HG02798 (cell line): ENCODE results near the gene COIL.
"Not testable (repeated sequence)": the region's sequence is repeated elsewhere in the genome, so short reads cannot be mapped to it uniquely, and the experiment has no call there.

Source experiments
- ATAC-seq: cut with Tn5 transposase; IDR thresholded peaks from one replicate; pipeline ENCODE4 v1.9.1; 2021; ENCODE audit warnings: mild to moderate bottlenecking; ENCODE audit not compliant: unreplicated experiment, poor library complexity

The COIL gene, protein sequence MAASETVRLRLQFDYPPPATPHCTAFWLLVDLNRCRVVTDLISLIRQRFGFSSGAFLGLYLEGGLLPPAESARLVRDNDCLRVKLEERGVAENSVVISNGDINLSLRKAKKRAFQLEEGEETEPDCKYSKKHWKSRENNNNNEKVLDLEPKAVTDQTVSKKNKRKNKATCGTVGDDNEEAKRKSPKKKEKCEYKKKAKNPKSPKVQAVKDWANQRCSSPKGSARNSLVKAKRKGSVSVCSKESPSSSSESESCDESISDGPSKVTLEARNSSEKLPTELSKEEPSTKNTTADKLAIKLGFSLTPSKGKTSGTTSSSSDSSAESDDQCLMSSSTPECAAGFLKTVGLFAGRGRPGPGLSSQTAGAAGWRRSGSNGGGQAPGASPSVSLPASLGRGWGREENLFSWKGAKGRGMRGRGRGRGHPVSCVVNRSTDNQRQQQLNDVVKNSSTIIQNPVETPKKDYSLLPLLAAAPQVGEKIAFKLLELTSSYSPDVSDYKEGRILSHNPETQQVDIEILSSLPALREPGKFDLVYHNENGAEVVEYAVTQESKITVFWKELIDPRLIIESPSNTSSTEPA

DNA sequence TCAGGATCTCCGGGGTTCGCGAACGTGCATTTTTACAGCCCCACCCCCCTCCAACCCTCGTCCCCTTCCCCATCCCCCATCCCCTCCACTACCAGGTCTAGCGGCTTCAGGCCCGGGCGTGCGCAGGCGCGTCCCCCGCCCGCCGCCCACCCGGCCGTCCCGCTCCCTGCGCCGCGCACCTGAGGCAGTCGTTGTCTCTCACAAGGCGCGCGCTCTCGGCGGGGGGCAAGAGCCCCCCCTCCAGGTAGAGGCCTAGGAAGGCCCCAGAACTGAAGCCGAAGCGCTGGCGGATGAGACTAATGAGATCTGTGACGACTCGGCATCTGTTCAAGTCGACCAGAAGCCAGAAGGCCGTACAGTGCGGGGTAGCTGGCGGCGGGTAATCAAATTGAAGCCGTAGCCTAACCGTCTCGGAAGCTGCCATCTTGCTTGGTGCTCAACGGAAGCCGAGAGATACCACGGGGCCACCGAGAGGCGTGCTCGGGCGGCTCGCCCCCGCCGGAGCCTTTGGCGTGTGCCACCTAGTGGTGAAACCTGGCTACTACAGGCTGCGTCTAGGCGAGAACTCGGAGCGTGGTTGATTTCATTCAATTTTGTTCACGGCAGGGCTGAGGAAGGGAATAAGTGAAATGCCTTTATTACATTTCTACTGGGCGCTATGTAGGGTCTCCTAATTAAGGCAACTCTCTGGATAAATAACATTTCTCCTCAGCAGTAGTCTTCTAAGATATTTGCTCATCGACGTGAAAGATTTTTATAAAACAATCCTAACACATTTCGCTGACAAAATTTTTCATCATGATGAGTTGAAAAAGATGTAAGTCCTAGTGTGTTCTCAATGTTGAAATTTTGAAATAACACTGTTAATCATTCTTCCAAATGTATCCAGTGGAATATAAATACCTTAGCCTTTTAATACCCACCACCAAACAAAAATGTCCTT is at the start of gene COIL:
COIL (minus strand) TSS at position 455 of the 943 bp plus-strand sequence; CDS start at position 424, 31 bp downstream.
- ATAC-seq = peak; percentile 96

DNA sequence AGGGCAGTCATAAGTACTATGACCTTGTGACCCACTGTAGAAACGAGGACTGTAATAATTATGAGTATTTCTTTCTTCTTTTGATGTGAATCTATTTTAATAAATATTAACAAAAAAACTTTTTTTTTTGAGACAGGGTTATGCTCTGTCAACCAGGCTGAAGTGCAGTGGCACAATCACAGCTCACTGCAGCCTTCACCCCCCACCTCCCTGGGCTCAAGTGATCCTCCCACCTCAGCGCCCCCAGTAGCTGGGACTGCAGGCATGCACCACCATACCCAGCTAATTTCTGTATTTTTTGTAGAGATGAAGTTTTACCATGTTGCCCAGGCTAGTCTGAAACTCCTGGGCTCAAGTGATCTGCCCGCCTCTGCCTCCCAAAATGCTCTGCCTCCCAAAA is 49.6 kb upstream of the COIL start:
- no peak for ATAC-seq

DNA sequence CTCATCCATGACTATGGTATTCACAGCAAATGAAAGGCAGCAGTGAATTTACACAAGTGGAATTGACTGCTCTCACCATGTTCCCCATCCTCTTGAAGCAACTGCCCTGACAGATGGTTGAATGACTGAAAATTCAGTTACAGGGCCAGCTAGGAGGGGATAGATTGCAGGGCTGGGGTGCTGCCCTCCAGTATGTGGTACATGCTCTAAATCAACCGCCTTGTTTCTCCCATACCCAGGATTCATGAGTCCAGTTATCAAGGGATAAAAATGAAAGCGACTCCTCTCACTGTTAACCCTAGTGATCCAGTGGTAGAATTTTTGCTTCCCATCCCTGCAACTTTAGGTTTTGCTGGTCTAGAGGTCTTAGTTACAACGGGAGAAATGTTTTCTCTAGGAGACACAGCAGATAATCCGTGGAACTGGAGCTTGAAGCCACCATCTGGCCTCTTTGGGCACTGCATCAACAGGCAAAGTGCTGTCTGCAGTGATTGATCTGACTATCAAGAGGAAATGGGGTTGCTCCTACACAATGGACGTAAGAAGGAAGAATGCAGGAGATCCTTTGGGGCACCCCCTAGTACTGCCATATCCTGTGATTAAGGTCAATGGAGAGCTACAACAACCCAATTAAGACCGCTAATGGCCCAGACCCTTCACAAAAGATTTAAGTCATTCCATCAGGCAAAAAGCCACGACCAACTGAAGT is 49.0 kb upstream of the COIL start:
- peak; percentile 71 for ATAC-seq

DNA sequence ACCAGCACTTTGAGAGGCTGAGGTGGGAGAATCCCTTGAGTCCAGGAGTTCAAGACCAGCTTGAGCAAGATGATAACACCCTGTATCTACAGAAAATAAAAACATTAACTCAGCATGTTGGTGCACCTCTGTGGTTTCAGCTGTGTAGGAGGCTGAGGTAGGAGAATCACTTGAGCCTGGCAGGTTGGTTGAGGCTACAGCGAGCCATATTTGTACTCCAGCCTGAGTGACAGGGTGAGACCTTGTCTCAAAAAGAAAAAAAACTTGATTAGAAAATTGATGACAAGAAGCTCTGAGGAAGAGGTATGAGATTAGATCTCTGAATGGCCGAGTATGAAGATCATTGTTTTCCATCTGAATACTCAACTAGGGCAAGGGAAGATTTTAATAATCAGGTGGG is 48.1 kb upstream of the COIL start:
- no peak for ATAC-seq

DNA sequence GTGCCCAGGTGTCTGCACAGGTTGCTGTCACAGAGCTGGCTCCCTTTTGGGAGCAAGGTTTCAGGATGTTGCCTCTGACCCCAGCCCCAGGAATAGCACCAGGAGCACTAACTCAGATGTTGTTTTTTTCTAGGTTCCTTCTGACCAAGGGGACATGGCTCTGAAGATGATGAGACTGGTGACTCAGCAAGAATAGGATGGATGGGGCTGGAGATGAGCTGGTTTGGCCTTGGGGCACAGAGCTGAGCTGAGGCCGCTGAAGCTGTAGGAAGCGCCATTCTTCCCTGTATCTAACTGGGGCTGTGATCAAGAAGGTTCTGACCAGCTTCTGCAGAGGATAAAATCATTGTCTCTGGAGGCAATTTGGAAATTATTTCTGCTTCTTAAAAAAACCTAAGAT is 45.2 kb upstream of the COIL start:
- no peak for ATAC-seq

DNA sequence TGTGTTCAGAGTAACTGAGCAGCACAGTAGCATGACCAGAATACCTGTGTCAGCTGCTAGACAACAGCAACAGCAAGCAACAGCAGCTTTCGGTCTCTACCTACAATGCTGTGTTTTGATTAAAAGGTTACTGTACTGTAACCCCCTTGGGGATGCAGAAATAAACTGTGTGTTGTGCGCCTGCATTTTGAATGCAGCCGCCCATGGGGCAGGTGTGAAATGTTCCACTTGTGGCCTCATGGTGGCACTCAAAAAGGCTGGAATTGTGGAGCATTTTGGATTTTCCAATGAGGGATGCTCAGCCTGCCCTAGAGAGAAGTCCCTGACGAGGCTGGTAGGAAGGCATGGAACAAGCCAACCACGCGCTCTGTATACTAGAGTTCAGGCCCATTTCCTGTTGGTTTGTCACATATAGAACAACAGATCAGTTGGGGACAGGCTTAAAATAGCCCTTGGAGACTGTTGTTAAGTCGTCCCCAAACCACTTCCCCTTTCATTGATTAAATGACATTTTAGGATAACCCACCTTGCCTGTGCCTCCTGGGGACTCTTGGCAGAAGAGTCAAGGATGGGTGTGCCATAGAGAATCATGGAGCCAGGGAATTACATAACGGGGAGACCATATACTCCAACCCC is 44.2 kb upstream of the COIL start:
- peak; percentile 76 for ATAC-seq

DNA sequence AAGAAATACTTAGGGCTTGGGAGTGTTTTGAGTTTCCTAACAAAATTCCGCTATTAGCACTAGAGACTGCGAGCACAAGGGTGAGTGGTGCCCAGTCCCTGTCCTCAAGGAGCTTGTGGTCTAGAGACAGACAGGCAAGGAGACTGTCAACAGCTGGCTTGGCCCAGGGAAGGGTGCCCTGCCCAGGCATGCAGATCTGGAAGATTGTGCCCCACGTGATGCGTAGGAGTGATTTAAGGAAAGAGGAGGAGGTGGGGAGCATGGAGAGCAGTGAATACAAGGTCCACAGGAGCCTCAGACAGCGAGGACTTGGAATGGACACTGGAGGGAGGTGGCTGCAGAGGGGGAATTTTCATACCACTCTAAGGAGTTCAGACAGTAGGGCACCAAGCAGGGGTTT is 42.1 kb upstream of the COIL start:
- no peak for ATAC-seq

DNA sequence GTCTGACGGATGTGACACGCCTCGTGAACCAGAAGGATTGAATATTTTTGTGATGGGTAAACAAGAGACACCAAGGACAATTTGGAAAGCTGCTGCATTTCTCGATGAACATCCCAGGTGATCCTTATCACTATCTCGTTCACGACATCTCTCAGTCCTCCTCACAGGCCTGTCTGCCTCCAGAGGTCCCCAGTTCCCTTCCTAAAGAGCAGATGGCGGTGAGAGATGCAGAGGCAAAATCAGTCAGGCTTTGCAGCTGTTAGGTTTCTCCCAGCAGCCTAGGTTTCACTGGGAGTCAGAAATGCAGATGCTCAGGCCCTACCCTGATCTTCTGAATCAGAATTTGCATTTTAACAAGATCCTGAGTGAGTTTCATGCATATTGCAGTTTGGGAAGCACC is 40.7 kb upstream of the COIL start:
- no peak for ATAC-seq

DNA sequence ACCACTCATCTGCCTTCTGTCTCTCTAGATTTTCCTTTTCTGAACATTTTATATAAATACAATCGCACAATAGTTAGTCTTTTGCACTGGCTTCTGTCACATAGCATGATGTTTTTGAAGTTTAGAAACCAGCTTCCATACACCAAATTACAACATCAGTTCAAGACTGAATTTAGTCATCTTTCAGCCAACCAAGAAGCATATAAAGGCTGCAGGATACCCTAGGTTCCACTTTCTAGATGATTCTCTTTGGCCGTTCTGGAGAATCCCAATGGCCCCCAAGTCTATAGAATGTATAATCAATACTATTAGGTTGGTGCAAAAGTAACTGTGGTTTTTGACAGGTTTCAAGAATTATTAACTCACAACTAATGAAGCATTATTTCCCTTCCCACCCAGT is 36.5 kb upstream of the COIL start:
- ATAC-seq = no peak

DNA sequence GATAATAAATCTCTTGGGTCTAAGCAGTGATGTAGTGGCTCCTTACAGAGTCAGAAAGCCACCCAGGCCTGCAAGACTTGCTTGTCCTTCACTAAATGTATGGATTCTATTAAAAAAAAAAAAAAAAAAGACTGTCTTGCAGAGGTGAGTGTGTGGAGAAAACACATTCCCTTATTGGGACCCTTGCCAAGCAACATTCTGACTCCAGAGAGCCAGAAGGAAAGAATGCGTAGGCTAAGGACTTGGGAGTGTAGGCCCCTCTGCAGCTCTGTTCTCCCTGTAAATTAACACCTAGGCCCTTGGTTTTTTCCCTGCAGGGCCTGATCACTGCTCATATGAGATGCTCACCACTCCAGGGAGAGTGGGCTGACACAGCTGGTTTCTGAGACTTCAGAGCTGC is 34.9 kb upstream of the COIL start:
- no peak for ATAC-seq

DNA sequence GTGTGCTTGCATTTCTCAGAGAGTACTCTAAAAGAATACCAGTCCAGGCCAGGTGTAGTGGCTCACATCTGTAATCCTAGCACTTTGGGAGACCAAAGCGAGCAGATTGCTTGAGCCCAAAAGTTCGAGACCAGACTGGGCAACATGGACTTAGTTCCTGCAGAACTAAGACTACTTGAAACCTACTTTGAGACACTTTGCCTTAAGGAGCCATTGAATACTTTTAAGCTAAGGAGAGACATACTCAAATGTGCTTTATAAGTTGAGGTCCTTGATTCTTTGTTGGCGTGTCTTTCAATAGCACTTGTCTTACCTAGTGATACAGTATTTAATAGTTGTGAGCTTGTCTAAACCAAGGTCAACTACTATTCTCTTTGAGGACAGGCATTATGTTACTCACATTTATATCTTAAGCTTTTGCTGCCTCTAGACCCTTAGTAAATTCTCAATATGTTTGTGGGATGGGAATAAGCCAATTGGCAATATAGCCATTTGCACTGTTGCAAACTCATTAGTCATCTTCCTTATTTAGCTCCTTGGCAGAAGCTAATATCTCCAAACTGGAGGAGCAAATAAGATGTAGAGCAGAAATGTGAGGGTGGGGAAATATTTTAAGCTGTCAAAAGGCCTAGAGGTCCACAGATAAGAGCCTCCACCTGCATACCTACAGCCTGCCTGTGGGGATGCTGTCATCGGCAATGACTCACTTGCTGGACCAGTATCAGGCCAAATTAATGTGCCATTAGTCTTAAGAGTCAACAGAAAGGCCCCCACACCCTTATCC is 33.4 kb upstream of the COIL start:
- ATAC-seq = no peak

DNA sequence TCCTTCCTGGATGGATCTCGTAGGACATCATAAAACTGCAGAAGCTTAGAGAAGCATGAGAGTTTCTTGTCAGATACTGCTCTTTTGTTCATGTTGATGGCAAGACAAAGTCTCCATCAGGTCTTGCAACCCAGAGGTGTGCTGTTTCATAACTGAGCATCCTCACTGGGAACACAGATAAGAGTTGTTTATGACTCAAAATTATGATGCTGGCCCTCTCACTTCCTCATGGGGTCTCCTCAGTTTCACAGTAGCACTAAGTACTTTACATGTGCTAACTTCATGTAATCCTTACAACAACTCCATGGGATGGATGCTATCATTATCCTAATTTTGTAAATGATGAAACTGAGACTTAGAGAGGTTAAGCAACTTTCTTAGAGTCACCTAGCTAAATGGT is 31.5 kb upstream of the COIL start:
- no peak for ATAC-seq

DNA sequence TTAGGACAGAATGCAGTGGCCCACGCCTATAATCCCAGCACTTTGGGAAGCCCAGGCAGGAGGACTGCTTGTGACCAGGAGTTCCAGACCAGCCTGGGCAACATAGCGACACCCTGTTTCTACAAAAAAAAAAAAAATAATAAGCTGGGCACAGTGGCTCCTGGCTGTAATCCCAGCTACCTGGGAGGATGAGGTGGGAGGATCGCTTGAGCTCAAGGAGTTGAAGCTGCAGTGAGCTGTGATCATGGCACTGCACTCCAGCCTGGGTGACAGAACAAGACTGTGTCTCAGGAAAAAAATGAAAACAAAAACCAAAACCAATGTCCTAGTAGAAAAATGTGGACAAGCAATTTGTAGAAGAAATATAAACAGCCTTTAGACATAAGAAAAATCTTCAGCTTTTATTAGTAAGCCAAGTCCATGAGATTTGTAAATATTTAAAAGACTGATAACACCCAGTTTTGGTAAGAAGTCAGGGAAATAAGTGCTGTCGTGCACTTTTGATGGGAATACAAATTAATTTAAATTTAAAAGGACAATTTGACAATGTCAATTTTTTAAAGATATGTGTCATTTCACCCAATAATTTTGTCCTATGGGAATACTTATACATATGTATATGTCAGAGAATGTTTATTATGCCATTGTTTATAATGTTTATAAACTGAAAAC is 28.2 kb upstream of the COIL start:
- ATAC-seq = no peak

DNA sequence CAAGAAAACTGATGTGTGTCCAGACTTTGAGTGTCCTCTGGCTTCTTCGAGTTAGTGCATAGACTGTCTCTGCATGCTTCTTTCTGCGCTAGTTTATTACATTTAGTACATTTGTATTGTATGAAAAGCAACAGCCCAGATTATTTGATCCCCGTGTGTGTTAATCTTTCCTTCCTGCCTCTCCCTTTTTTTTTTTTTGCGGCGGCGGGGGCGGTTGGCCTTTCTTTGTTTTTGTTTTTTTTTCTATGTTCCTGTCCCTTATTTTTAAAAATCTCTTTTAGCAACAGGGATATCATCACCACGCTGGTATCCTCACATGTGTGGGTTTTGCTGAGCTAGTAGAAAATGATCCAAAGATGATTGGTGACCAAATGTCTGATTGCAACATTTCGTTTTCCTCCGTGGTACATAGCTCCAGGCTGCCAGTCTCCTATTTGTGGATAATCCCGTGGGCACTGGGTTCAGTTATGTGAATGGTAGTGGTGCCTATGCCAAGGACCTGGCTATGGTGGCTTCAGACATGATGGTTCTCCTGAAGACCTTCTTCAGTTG is 26.5 kb upstream of the COIL start:
- no peak for ATAC-seq

DNA sequence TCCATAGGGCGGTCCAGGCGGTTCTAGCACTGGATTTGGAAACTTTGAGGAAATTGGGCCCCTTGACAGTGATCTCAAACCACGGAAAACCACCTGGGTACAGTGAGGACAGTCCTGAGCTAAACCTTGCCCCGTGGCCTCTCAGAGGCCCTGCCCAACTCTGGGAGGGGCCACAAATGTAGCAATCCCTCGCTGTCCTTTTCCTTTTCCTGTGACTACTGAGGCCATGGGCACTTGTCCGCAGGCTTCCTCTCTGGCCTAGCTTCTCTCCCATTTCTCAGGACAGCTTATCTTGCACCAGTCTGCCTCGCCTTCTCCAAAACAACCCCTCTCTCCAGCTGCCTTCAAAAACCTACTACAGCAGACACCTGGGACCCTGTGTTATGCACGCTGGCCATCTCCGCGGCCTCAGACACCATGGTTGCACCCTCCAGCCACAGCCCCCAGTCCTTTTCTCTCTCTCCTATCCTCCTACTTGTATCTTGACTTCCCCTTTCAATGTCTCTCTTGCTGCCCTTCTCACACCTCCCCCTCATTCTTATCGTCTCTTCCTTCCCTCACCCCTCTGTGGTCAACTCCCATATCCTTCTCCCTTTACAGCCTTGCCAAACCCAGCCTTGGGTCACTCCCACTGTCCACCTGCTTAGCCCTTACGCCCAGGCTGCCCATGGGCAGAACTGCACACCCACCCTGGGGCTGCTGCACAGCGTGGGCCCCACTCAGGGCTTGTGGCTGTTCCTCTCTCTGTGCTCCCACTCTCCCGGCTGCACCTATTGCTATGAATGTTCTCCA is 24.7 kb upstream of the COIL start:
- ATAC-seq = no peak

DNA sequence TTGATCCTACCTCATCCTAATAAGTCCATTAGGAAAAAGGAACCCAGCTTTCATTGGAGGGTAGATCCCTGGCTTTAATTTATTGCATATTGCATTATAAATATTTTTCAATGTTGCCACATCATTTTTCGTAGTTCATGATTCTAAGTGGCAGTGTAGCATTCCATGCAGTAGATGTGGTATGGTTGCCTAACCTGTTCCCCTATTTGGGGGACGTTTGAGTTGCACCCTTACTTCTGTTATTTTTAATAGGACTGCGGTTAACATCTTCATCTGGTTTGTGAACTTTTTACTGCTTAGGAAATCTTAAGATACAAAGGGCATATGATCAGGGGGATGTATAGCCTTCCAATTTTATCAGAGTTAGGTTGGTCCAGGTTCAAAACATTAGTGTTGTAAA is 22.5 kb upstream of the COIL start:
- ATAC-seq = no peak

DNA sequence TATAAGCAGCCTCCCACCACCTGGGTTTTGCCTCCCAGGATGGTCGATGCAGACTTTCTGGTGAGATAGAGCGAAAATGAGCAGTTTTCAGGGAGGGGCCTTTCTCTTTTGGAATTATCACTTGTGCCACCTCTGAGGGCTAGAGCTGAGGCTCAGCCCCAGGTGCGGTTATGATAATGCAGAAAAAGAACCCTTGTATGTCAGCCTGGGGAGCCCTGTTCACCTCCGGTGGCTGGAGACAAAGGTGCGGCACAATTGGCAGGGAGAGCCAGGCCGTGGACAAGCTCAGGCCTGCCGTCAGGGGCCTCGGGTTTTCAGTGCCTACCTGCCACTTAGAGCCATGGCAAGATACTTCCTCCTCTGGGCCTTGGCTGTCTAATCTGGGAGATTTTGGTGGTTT is 21.5 kb upstream of the COIL start:
- no peak for ATAC-seq

DNA sequence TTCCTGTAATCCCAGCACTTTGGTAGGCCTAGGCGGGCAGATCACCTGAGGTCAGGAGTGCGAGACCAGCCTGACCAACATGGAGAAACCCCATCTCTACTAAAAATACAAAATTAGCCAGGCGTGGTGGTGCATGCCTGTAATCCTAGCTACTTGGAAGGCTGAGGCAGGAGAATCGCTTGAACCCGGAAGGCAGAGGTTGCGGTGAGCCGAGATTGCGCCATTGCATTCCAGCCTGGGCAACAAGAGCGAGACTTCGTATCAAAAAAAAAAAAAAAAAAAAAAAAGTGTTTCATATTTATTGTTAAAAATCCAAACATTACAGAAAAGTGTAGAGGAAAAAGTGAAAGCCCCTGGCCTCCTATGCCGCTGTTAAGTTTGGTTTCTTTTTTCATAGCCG is 19.7 kb upstream of the COIL start:
- ATAC-seq = not testable (repeated sequence)
